ENCODE data around the gene POLR1E.

POLR1E gene

DNA sequence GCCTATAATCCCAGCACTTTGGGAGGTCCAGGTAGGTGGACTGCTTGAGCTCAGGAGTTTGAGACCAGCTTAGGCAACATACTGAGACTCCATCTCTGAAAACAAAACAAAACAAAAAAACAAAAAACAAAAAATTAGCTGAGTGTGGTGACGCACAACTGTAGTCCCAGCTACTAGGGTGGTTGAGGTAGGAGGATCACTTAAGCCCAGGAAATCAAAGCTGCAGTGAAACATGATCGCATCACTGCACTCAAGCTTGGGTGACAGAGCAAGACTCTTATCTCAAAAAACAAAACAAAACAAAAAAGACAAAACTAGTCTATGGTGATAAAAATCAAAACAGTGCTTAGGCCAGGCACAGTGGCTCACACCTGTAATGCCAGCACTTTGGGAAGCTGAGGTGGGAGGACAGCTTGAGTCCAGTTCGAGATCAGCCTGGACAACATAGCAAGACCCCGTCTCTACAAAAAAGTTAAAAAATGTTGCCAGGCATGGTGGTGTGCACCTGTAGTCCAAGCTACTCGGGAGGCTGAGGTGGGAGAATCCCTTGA lies 61.7 kb downstream of the POLR1E start:
- TF ChIP-seq, protein P1, sequence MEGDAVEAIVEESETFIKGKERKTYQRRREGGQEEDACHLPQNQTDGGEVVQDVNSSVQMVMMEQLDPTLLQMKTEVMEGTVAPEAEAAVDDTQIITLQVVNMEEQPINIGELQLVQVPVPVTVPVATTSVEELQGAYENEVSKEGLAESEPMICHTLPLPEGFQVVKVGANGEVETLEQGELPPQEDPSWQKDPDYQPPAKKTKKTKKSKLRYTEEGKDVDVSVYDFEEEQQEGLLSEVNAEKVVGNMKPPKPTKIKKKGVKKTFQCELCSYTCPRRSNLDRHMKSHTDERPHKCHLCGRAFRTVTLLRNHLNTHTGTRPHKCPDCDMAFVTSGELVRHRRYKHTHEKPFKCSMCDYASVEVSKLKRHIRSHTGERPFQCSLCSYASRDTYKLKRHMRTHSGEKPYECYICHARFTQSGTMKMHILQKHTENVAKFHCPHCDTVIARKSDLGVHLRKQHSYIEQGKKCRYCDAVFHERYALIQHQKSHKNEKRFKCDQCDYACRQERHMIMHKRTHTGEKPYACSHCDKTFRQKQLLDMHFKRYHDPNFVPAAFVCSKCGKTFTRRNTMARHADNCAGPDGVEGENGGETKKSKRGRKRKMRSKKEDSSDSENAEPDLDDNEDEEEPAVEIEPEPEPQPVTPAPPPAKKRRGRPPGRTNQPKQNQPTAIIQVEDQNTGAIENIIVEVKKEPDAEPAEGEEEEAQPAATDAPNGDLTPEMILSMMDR (IDR thresholded peaks at IDR 0.05; ENCODE audit: low read depth, low read length) = no peak
- no peak for DNase-seq
- Histone ChIP-seq H3K27me3 (ENCODE audit: insufficient read depth, low read depth, severe bottlenecking) (no peaks in the 10 kb centered on the region), H3K4me3 (ENCODE audit: low read depth, low read length) (no peak overlapping the region), H3K27ac (no peak overlapping the region), H3K9me3 (ENCODE audit: severe bottlenecking) (no peaks in the 10 kb centered on the region), H3K36me3 (peaks cover 54% of the 10 kb centered on the region)

GRCh38 chr9:37549527-37549926 lies 63.8 kb downstream of the POLR1E start:
- TF ChIP-seq, protein P1 (IDR thresholded peaks at IDR 0.05; ENCODE audit: low read depth, low read length) = no peak
- Histone ChIP-seq H3K27ac (no peak overlapping the region), H3K27me3 (ENCODE audit: insufficient read depth, low read depth, severe bottlenecking) (no peaks in the 10 kb centered on the region), H3K36me3 (peaks cover 44% of the 10 kb centered on the region), H3K4me3 (ENCODE audit: low read depth, low read length) (no peak overlapping the region), H3K9me3 (ENCODE audit: severe bottlenecking) (no peaks in the 10 kb centered on the region)
- no peak for DNase-seq

GRCh38 chr9:37550781-37551180 lies 65.0 kb downstream of the POLR1E start:
- H3K36me3 ChIP-seq = peaks cover 46% of the 10 kb centered on the region
- DNase-seq = no peak
- H3K27ac ChIP-seq = no peak overlapping the region
- no peaks in the 10 kb centered on the region for H3K9me3 ChIP-seq (ENCODE audit: severe bottlenecking)
- no peak overlapping the region for H3K4me3 ChIP-seq (ENCODE audit: low read depth, low read length)
- TF ChIP-seq, protein P1 (IDR thresholded peaks at IDR 0.05; ENCODE audit: low read depth, low read length) = no peak
- H3K27me3 ChIP-seq (ENCODE audit: insufficient read depth, low read depth, severe bottlenecking) = no peaks in the 10 kb centered on the region

GRCh38 chr9:37551468-37551867 lies 65.7 kb downstream of the POLR1E start:
- no peak overlapping the region for H3K4me3 ChIP-seq (ENCODE audit: low read depth, low read length)
- TF ChIP-seq, protein P1 (IDR thresholded peaks at IDR 0.05; ENCODE audit: low read depth, low read length) = no peak
- no peak for DNase-seq

GRCh38 chr9:37551888-37552287 lies 66.1 kb downstream of the POLR1E start:
- Histone ChIP-seq H3K36me3 (peaks cover 46% of the 10 kb centered on the region), H3K27ac (no peak overlapping the region), H3K4me3 (ENCODE audit: low read depth, low read length) (no peak overlapping the region), H3K9me3 (ENCODE audit: severe bottlenecking) (no peaks in the 10 kb centered on the region), H3K27me3 (ENCODE audit: insufficient read depth, low read depth, severe bottlenecking) (no peaks in the 10 kb centered on the region)
- TF ChIP-seq, protein P1 (IDR thresholded peaks at IDR 0.05; ENCODE audit: low read depth, low read length) = no peak
- DNase-seq = no peak

More at GRCh38 chr9:37551468-37551867, 65.7 kb downstream of the POLR1E start:
- Histone ChIP-seq H3K9me3 (ENCODE audit: severe bottlenecking) (no peaks in the 10 kb centered on the region), H3K27ac (no peak overlapping the region), H3K27me3 (ENCODE audit: insufficient read depth, low read depth, severe bottlenecking) (no peaks in the 10 kb centered on the region), H3K36me3 (peaks cover 46% of the 10 kb centered on the region)
